Activated CD8-positive, alpha-beta memory T cell treated with anti-CD3 and anti-CD28 coated beads, Interleukin-2, amount 50 U/mL, for 48 hours (primary cell): ENCODE data around the gene LIX1L.
"Not testable (repeated sequence)": the region's sequence is repeated elsewhere in the genome, so short reads cannot be mapped to it uniquely, and the experiment has no call there.

ENCODE experiments used
- DNase-seq: peaks from one replicate; pipeline ENCODE4 v3.0.0-alpha.2; 2020

The LIX1L gene

GRCh38 chr1:145927916-145928643, 29.7 kb downstream of the LIX1L start:
- no peak for DNase-seq

DNA sequence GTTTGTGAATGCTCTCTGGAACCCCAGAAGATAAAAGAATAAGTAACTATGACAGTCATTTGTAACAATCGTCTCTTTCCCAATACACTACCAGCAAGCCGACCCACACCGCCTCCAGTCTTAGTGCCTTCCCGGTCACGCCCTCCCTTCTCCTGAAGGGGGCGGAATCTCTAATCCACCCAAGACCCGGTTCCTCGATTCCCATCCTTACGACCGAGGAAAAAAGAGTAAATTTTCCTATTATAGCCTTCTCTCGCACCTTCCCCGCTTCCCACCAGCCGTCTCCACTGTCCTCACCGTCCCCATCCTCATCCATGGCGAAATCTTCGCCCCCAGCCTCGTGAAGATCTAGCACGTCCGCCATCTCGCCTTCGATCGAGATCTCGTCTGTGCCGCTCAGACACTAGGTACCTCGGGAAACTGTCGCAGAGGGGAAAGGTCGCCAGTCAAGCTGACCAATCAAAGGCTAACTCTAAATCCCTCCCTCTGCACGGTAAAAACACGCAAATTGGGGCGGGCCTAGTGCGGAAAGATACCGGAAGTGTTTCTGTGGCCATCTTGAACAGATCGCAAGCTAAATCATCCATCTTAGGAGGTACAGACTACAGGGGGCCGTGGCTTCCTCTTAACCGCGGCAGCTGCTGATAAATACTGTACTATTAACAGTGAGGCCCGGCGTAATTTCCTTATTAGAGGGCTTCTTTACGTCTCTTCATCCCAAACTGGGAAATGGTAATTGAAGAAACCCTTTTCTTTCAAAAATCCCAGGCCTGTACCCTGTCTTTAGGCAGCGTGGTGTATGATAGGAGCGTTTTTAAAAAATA, 30.5 kb downstream of the LIX1L start, which contains the start of gene RBM8A:
RBM8A (minus strand) TSS at position 422 of the 824 bp plus-strand sequence; CDS start at position 364, 58 bp downstream.
- DNase-seq = peak; percentile 90

DNA sequence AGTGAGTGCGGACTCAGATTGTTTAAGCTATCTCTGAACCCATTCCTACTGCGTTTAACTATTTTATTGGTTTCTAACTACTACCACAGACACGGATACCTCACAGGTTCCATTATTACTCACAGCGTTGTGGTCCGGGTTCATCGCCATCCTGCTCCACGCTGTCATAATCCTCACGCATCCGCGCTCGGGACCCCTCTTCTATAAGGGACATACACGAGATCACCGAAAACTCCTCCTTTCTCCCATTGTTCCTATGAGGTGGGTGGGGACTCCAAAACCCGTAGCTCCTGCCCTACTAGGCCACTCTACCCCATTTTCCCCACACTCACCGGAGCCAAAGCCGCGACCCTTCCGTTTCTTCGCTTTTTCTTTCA, 31.1 kb downstream of the LIX1L start:
- DNase-seq = peak; percentile 78

- no peak for DNase-seq
Measured at GRCh38 chr1:145922266-145922665, 35.6 kb downstream of the LIX1L start.

- DNase-seq = not testable (repeated sequence)
Measured at GRCh38 chr1:145920297-145920696, 37.5 kb downstream of the LIX1L start.

- DNase-seq = peak; percentile 66
Measured at GRCh38 chr1:145918992-145919939, 38.6 kb downstream of the LIX1L start.

GRCh38 chr1:145918144-145918991, 39.4 kb downstream of the LIX1L start, which contains the start of gene PEX11B:
Gene PEX11B, minus strand, starts transcription at chr1:145918717. Its CDS starts 29 bp downstream, at chr1:145918688.
- peak; percentile 93 for DNase-seq

DNA sequence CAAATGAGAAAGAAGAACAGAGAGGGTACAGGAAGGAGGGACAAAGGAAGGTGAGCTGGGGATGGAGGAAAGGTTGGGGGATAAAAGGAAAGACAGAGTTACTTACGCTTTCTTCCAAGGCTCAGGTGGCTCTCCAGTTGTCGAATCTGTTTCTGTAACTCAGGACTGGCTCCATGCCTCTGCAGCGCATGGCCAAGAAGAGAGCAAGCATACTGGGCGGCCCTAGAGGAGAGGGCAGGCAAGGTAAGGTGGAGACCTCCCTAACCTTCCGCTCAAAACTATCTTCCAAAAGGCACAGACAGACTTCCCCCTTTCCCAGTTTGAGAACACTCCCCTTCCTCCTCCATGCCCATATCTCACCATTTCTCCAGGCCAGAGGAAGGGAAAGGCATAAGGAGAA, 40.2 kb downstream of the LIX1L start:
- no peak for DNase-seq

DNA sequence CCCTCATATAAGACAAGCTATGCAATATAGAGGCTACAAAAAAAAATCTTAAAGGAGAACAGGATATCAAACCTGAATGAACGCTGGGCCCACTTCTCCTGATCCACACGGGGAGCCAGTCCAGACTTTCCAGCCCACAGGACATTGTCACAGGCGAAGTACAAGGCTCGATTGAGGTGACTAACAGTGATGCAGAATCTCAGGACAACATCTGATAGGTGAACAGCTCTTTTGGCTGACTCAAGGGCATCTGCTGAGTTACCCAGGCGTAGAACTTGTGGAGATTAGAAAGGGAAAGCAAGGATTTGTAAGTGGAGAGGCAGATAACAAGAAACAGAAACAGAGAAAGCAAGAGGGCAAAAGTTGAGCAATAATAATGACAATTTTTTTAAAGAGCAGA, 41.1 kb downstream of the LIX1L start:
- no peak for DNase-seq

DNA sequence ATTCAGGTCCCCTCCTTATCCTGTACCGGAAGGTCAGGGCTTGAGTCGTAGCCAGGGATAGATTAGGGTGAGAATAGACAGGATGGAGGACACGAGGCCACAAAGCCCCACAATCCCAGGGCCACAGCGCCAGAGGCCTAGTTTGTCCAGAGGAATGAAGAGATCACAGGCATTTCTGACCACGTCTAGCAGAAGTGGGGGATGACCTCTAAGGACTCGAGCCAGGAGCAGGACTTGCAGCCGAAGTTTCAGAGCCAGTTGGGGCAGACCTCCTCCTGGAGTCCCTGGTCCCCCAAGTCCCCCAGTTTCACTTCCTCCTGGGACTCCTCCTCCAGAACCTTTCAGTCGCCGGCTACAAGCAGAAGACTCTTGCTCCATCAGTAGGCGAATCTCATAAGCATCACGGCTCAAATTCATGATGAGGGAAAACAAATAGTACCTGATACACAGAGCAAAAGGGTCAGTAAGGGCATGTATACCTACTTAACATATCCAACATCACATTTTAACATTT, 45.6 kb downstream of the LIX1L start:
- no peak for DNase-seq

- no peak for DNase-seq
Measured at GRCh38 chr1:145908653-145909052, 49.2 kb downstream of the LIX1L start.

DNA sequence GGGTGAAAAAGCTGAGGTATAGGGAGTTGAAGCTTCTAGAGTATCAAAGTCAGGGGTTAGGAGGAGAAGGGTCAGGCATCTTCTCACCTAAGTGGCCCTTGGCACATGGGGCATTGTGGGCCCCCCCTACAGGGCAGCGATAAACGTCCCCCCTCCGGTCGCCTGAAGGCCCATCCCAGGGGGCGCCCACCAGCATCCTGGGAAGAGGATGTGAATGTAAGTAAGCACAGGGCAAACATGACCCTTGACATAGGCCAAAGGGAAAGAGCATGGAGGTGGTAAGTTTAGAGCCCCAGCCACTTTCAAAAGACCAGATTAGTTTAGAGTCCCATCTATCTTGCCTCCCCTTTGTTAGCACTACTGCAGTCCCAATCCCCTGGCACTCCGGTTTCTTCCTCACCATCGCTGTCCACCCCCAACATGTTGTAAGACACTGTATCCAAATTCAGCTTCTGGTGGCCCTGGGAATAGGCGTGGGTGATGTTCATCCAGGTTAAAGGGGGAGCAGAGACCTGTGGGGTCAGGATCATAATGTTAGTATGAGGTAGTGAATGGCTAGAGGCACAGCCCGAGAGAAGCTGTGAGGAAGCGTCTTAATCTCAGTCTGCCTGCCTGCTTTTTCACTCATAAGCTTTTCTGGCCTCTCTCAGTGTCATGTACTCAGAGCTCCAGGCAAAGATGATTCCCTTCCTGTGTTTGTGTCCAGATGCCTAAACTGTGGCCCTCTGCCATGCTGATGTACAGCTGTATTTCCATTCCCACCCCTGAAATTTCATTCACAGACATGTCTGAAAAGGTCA, 50.7 kb downstream of the LIX1L start:
- DNase-seq = no peak

GRCh38 chr1:145901312-145902021, 56.4 kb downstream of the LIX1L start:
- no peak for DNase-seq

DNA sequence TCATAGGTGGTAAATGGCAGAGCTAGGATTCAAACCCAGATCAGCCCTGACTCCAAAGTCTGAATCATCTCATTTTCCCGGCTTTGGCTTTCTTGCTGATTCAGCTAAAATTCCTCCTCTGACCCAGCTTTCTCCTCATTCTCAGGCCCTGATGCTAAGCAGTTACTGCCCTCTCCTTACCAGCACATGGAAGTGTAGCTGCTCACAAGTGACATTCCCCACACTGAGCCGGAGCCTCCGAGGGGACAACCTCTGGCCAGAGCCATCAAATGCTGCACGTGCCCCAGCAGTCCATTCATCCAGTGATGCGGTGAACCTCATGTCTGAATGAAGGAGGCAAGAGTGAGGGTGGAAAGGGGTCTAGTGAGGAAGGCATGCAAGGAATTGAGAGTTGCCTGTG, 59.1 kb downstream of the LIX1L start:
- DNase-seq = no peak

GRCh38 chr1:145897969-145898368, 59.8 kb downstream of the LIX1L start:
- no peak for DNase-seq

DNA sequence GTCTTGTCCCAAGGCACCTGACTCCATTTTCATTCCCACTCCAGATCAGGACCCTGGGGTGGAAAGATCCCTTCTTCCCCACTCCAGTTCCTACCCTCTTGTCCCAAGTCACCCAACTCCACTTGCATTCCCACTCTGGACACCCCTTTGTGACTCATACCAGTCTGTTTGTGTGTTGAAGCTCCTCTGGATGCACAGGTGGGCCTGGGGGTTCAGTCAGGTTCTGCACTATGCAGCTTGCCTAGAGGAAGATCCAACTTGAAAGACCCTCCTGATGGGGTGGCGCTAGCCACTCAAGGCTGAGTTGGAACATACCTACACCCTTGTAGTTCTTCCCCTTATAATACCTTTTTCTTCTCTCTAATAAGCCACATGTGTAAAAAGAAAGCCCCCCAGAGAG, 62.3 kb downstream of the LIX1L start:
- no peak for DNase-seq

- no peak for DNase-seq
Measured at GRCh38 chr1:145893306-145894055, 64.3 kb downstream of the LIX1L start.

- no peak for DNase-seq
Measured at GRCh38 chr1:145892486-145893087, 65.2 kb downstream of the LIX1L start.
